ENCODE data around the gene ZNF423. TPM values are rescaled to one million over a fixed set of nuclear protein-coding genes. Genes with fewer than 3 reads are reported as not detected.

Gene ZNF423
- polyA plus RNA-seq, 1 of the 3 experiments (the other 2 are of a cell fraction), result 1.2 TPM

GRCh38 chr16:49617016-49617629 is 238.8 kb downstream of the ZNF423 start:
- no peaks in the 10 kb centered on the region for H3K27me3 ChIP-seq (ENCODE audit: insufficient read depth)
- H3K9ac ChIP-seq, result no peak overlapping the region
- no peak overlapping the region for H3K4me3 ChIP-seq (ENCODE audit: low read depth in 2 of 2, low read length in 1 of 2)
- no peaks in the 10 kb centered on the region for H3K9me3 ChIP-seq
- no peaks in the 10 kb centered on the region for H3K79me2 ChIP-seq (ENCODE audit: insufficient read depth)
- 47% methylated on average over 3 of the region's 4 CpGs for WGBS (ENCODE audit: low lambda C conversion rate)
- H3F3A ChIP-seq (replicated peaks; ENCODE audit: insufficient read depth), result no peaks in the 10 kb centered on the region
- H3K4me2 ChIP-seq, result no peak overlapping the region
- H3K9me2 ChIP-seq, result no peaks in the 10 kb centered on the region
- H3K4me1 ChIP-seq (ENCODE audit: control insufficient read depth in 1 of 2, insufficient read depth in 2 of 2, low read depth in 1 of 2, low read length in 1 of 2), result peaks cover 26 to 49% of the 10 kb centered on the region in 2 experiments
- no peaks in the 10 kb centered on the region for H4K20me1 ChIP-seq (ENCODE audit: insufficient read depth)
- no peak overlapping the region for H2AFZ ChIP-seq (ENCODE audit: low read depth)
- TF ChIP-seq REST (IDR thresholded peaks at IDR 0.05; ENCODE audit: low read depth, low read length) (no peak), TEAD4 (IDR thresholded peaks at IDR 0.05; ENCODE audit: borderline replicate concordance, insufficient read depth) (no peak), NRF1 (IDR thresholded peaks at IDR 0.05; ENCODE audit: low read depth, low read length) (no peak), MAX (IDR thresholded peaks at IDR 0.05; ENCODE audit: low read depth) (no peak), FOSL2 (IDR thresholded peaks at IDR 0.05; ENCODE audit: borderline replicate concordance, low read depth) (no peak), EZH2phosphoT487 (IDR thresholded peaks at IDR 0.05; ENCODE audit: borderline replicate concordance, low read depth) (no peak)
- H3K27ac ChIP-seq (ENCODE audit: low read depth in 2 of 2, low read length in 1 of 2), result peak overlapping the region in 1 of 2 experiments; percentile 66; a peak in 2 of 4 replicates
- no peaks in the 10 kb centered on the region for H3K36me3 ChIP-seq (replicated peaks in 1 of 2; ENCODE audit: control insufficient read depth in 1 of 2, insufficient read depth in 2 of 2, low read length in 1 of 2)
- DNase-seq, result no peak
- ChIA-PET POLR2A (interaction anchor here (0.6 to 1.8 kb wide), 2 partner anchors 23 to 266 kb away, joined by 3 to 5 read pairs; no protein-coding TSS in a partner anchor), CTCF (interaction anchor here (0.6 to 1.3 kb wide), 5 partner anchors 19 to 304 kb away, joined by 3 to 8 read pairs (median 3); no protein-coding TSS in a partner anchor)

GRCh38 chr16:49615576-49615975 is 240.3 kb downstream of the ZNF423 start:
- no peaks in the 10 kb centered on the region for H4K20me1 ChIP-seq (ENCODE audit: insufficient read depth)
- CTCF ChIA-PET, result interaction anchor here (0.8 to 0.9 kb wide), 2 partner anchors 242 kb away, joined by 3 to 4 read pairs; no protein-coding TSS in a partner anchor
- H3K9me3 ChIP-seq, result no peaks in the 10 kb centered on the region
- no peaks in the 10 kb centered on the region for H3K79me2 ChIP-seq (ENCODE audit: insufficient read depth)
- DNase-seq, result no peak
- no peaks in the 10 kb centered on the region for H3K27me3 ChIP-seq (ENCODE audit: insufficient read depth)
- no peaks in the 10 kb centered on the region for H3K9me2 ChIP-seq
- H3K27ac ChIP-seq (ENCODE audit: low read depth in 2 of 2, low read length in 1 of 2), result no peak overlapping the region
- H3K4me2 ChIP-seq, result no peak overlapping the region
- H3F3A ChIP-seq (replicated peaks; ENCODE audit: insufficient read depth), result no peaks in the 10 kb centered on the region
- 62% methylated on average over 8 of the region's 8 CpGs for WGBS (ENCODE audit: low lambda C conversion rate)
- H2AFZ ChIP-seq (ENCODE audit: low read depth), result no peak overlapping the region
- H3K9ac ChIP-seq, result no peak overlapping the region
- TF ChIP-seq TCF12 (IDR thresholded peaks at IDR 0.05), result no peak
- TF ChIP-seq ELF1 (IDR thresholded peaks at IDR 0.05), result no peak
- TF ChIP-seq NRF1 (IDR thresholded peaks at IDR 0.05; ENCODE audit: low read depth, low read length), result no peak
- TF ChIP-seq RXRA (IDR thresholded peaks at IDR 0.05; ENCODE audit: borderline replicate concordance, low read depth), result no peak
- TF ChIP-seq, protein P1, sequence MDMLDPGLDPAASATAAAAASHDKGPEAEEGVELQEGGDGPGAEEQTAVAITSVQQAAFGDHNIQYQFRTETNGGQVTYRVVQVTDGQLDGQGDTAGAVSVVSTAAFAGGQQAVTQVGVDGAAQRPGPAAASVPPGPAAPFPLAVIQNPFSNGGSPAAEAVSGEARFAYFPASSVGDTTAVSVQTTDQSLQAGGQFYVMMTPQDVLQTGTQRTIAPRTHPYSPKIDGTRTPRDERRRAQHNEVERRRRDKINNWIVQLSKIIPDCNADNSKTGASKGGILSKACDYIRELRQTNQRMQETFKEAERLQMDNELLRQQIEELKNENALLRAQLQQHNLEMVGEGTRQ (IDR thresholded peaks at IDR 0.05; ENCODE audit: borderline replicate concordance, low read depth, low read length), result no peak
- no peak for TF ChIP-seq REST (IDR thresholded peaks at IDR 0.05; ENCODE audit: low read depth, low read length)
- no peaks in the 10 kb centered on the region for H3K36me3 ChIP-seq (replicated peaks in 1 of 2; ENCODE audit: control insufficient read depth in 1 of 2, insufficient read depth in 2 of 2, low read length in 1 of 2)
- no peak overlapping the region for H3K4me3 ChIP-seq (ENCODE audit: low read depth in 2 of 2, low read length in 1 of 2)
- POLR2A ChIA-PET, result no interaction called here
- peaks cover 15 to 34% of the 10 kb centered on the region in 2 experiments for H3K4me1 ChIP-seq (ENCODE audit: control insufficient read depth in 1 of 2, insufficient read depth in 2 of 2, low read depth in 1 of 2, low read length in 1 of 2)
